Osteoblast (primary cell): ENCODE results near the gene OR7D4. TPM values are rescaled to one million over a fixed set of nuclear protein-coding genes. Genes with fewer than 3 reads are reported as not detected.

Source experiments
- DNase-seq: peaks from one replicate; pipeline ENCODE4 v3.0.0; 2011; ENCODE audit warnings: low spot score, mixed read lengths; ENCODE audit not compliant: insufficient read length; ENCODE audit errors: missing footprints
- H2AFZ ChIP-seq: 2 replicates; pipeline ENCODE4 v1.6.0; 2011; ENCODE audit warnings: mild to moderate bottlenecking, low read length
- H3K27ac ChIP-seq: 2 replicates; pipeline ENCODE4 v1.5.1; 2011; ENCODE audit warnings: mild to moderate bottlenecking, low read depth, low read length, moderate library complexity
- H3K27me3 ChIP-seq: 2 replicates; pipeline ENCODE4 v1.6.0; 2012; ENCODE audit warnings: mild to moderate bottlenecking, control low read depth, inconsistent platforms, low read length, moderate library complexity; ENCODE audit not compliant: insufficient read depth
- H3K36me3 ChIP-seq: 2 replicates; pipeline ENCODE4 v1.5.1; 2011; ENCODE audit warnings: mild to moderate bottlenecking, low read length, control low read depth, moderate library complexity; ENCODE audit not compliant: insufficient read depth
- H3K4me1 ChIP-seq: 2 replicates; pipeline ENCODE4 v1.5.1; 2011; ENCODE audit warnings: mild to moderate bottlenecking, low read length, control low read depth, moderate library complexity; ENCODE audit not compliant: insufficient read depth
- H3K4me2 ChIP-seq: 2 replicates; pipeline ENCODE4 v1.6.0; 2011; ENCODE audit warnings: mild to moderate bottlenecking, low read length; ENCODE audit not compliant: insufficient read depth
- H3K4me3 ChIP-seq: fragments of 200-600 bp; sonication (generic); 3 replicates; pipeline ENCODE4 v1.5.1; 2012; ENCODE audit warnings: mild to moderate bottlenecking, low read length, inconsistent platforms; ENCODE audit not compliant: insufficient read depth
- H3K79me2 ChIP-seq: 2 replicates; pipeline ENCODE4 v1.6.0; 2012; ENCODE audit warnings: mild to moderate bottlenecking, low read length, control low read depth, inconsistent platforms; ENCODE audit not compliant: insufficient read depth
- H3K9me3 ChIP-seq: 2 replicates; pipeline ENCODE4 v1.5.1; 2011; ENCODE audit warnings: low read depth, low read length, control low read depth
- H4K20me1 ChIP-seq: 2 replicates; pipeline ENCODE4 v1.6.0; 2012; ENCODE audit warnings: mild to moderate bottlenecking, low read length, control low read depth; ENCODE audit not compliant: insufficient read depth
- CTCF ChIP-seq: IDR thresholded peaks from 2 replicates; pipeline ENCODE4 v1.5.1; 2011; ENCODE audit warnings: mild to moderate bottlenecking, low read depth, low read length, moderate library complexity; ENCODE audit errors: extremely low read depth
- total RNA-seq: library from RNA; depleted of rRNA; stranded (reverse); fragments of >200 nt; gene quantifications from 2 replicates; pipeline ENCODE4 v1.2.3, GENCODE V29; 2012

Gene OR7D4
- total RNA-seq, 1 donor: not detected

- no peaks in the 10 kb centered on the region for H3K4me1 ChIP-seq
- no peaks in the 10 kb centered on the region for H3K36me3 ChIP-seq
- H4K20me1 ChIP-seq: no peaks in the 10 kb centered on the region
- TF ChIP-seq CTCF: no peak
- no peak overlapping the region for H3K4me2 ChIP-seq
- DNase-seq: no peak
- no peaks in the 10 kb centered on the region for H3K79me2 ChIP-seq
- H3K27me3 ChIP-seq: no peaks in the 10 kb centered on the region
- H3K9me3 ChIP-seq: no peaks in the 10 kb centered on the region
- no peak overlapping the region for H3K4me3 ChIP-seq
- no peak overlapping the region for H3K27ac ChIP-seq
- no peak overlapping the region for H2AFZ ChIP-seq
Observed at GRCh38 chr19:9175326-9175725, 44.1 kb downstream of the OR7D4 start.

GRCh38 chr19:9171393-9171991 lies 47.9 kb downstream of the OR7D4 start:
- Histone ChIP-seq H3K4me2 (no peak overlapping the region), H3K4me3 (no peak overlapping the region), H3K27ac (no peak overlapping the region), H3K4me1 (no peaks in the 10 kb centered on the region), H3K9me3 (no peaks in the 10 kb centered on the region), H4K20me1 (no peaks in the 10 kb centered on the region), H3K27me3 (no peaks in the 10 kb centered on the region), H3K79me2 (no peaks in the 10 kb centered on the region), H3K36me3 (no peaks in the 10 kb centered on the region), H2AFZ (no peak overlapping the region)
- TF ChIP-seq CTCF: no peak
- DNase-seq: no peak

- H3K79me2 ChIP-seq: no peaks in the 10 kb centered on the region
- H2AFZ ChIP-seq: no peak overlapping the region
- DNase-seq: no peak
- TF ChIP-seq CTCF: no peak
- H3K36me3 ChIP-seq: peaks cover 22% of the 10 kb centered on the region
- H3K27ac ChIP-seq: no peak overlapping the region
- peaks cover under 1% of the 10 kb centered on the region for H3K9me3 ChIP-seq
- no peak overlapping the region for H3K4me3 ChIP-seq
- no peaks in the 10 kb centered on the region for H3K27me3 ChIP-seq
- no peaks in the 10 kb centered on the region for H4K20me1 ChIP-seq
- H3K4me1 ChIP-seq: no peaks in the 10 kb centered on the region
- H3K4me2 ChIP-seq: no peak overlapping the region
Observed at GRCh38 chr19:9166846-9167245, 52.5 kb downstream of the OR7D4 start.

GRCh38 chr19:9165261-9165660 lies 54.1 kb downstream of the OR7D4 start:
- Histone ChIP-seq H3K27me3 (no peaks in the 10 kb centered on the region), H3K36me3 (peaks cover 37% of the 10 kb centered on the region), H2AFZ (no peak overlapping the region), H3K4me3 (no peak overlapping the region), H3K79me2 (peaks cover 3% of the 10 kb centered on the region), H3K27ac (no peak overlapping the region), H4K20me1 (no peaks in the 10 kb centered on the region), H3K4me1 (no peaks in the 10 kb centered on the region), H3K4me2 (no peak overlapping the region), H3K9me3 (peaks cover 16% of the 10 kb centered on the region)
- TF ChIP-seq CTCF: no peak
- no peak for DNase-seq
